A673 (cell line): ENCODE results near the gene RNF149. TPM values are rescaled to one million over a fixed set of nuclear protein-coding genes. Genes with fewer than 3 reads are reported as not detected.

Experiments
- BruUV-seq: library from RNA; stranded (reverse); fragments of 400-500 nt; replicated peaks from 2 replicates; lab custom pipeline; 2021; lab: Mats Ljungman, UMichigan
- CTCF ChIA-PET: fragments of 300-600 bp; sonication (Branson Sonifier 250); formaldehyde crosslinking; loops from one replicate; lab custom pipeline; 2022; ENCODE audit warnings: antibody characterized with exemption; lab: Charles Lee
- POLR2A ChIA-PET: fragments of 300-600 bp; sonication (Branson Sonifier 250); formaldehyde crosslinking; loops from one replicate; lab custom pipeline; 2022; ENCODE audit warnings: antibody characterized with exemption; ENCODE audit not compliant: low non-redundant PET; lab: Charles Lee
- DNase-seq: peaks from one replicate; pipeline ENCODE4 v3.0.0-alpha.2; 2015; ENCODE audit warnings: low spot score
- H3K27ac ChIP-seq: fragments of 200-600 bp; sonication (generic); 2 replicates; pipeline ENCODE4 v1.5.1; 2016; ENCODE audit warnings: mixed run types, low read depth, mild to moderate bottlenecking, mixed read lengths, antibody characterized with exemption, low read length; ENCODE audit not compliant: poor library complexity, severe bottlenecking
- H3K27me3 ChIP-seq: fragments of 200-600 bp; sonication (generic); replicated peaks from 2 replicates; pipeline ENCODE4 v1.6.1; 2017; ENCODE audit warnings: mixed run types, low read depth, mild to moderate bottlenecking, mixed read lengths, antibody characterized with exemption, low read length; ENCODE audit not compliant: insufficient read depth, poor library complexity
- H3K36me3 ChIP-seq: fragments of 200-600 bp; sonication (generic); 2 replicates; pipeline ENCODE4 v1.6.1; 2016; ENCODE audit warnings: mixed run types, mild to moderate bottlenecking, mixed read lengths, antibody characterized with exemption, low read length; ENCODE audit not compliant: insufficient read depth, poor library complexity, severe bottlenecking
- H3K4me1 ChIP-seq: fragments of 200-600 bp; sonication (generic); 2 replicates; pipeline ENCODE4 v1.6.1; 2017; ENCODE audit warnings: mixed run types, mild to moderate bottlenecking, mixed read lengths, antibody characterized with exemption, low read length; ENCODE audit not compliant: insufficient read depth, poor library complexity, severe bottlenecking
- H3K4me3 ChIP-seq: fragments of 200-600 bp; sonication (generic); 2 replicates; pipeline ENCODE4 v1.5.1; 2016; ENCODE audit warnings: low read depth, mixed run types, mild to moderate bottlenecking, mixed read lengths, low read length; ENCODE audit not compliant: poor library complexity, severe bottlenecking
- H3K9me3 ChIP-seq: fragments of 200-600 bp; sonication (generic); 2 replicates; pipeline ENCODE4 v1.6.1; 2016; ENCODE audit warnings: mixed run types, low read depth, mild to moderate bottlenecking, mixed read lengths, antibody characterized with exemption, low read length; ENCODE audit not compliant: poor library complexity, severe bottlenecking
- CTCF ChIP-seq: fragments of 300-800, 200-600 bp; sonication (generic); conservative IDR thresholded peaks from 2 replicates; pipeline ENCODE4 v1.5.1; 2017; ENCODE audit warnings: low read depth, mild to moderate bottlenecking, antibody characterized with exemption, low read length, moderate library complexity, mixed read lengths
- EZH2 ChIP-seq: fragments of 200-600 bp; sonication (generic); IDR thresholded peaks from 2 replicates; pipeline ENCODE4 v1.6.1; 2017; ENCODE audit warnings: borderline replicate concordance, low read depth, mild to moderate bottlenecking, mixed read lengths, antibody characterized with exemption, low read length; ENCODE audit not compliant: poor library complexity, severe bottlenecking
- intact Hi-C: fragments of 100-400 bp; cut with micrococcal nuclease; formaldehyde crosslinking; loops from one replicate; pipeline ENCODE4 v1.10.0; 2022; ENCODE audit not compliant: unreplicated experiment
- total RNA-seq: library from RNA; stranded (reverse); gene quantifications from 2 replicates; pipeline ENCODE4 v1.2.3, GENCODE V29; 2021

Gene RNF149
- total RNA-seq, 1 experiment from 2014 or later: 26.8 TPM

GRCh38 chr2:101311696-101312017 lies 3.2 kb upstream of the RNF149 start:
- POLR2A ChIA-PET: no interaction called here
- Histone ChIP-seq H3K4me3 (no peak overlapping the region), H3K27me3 (peaks cover 4% of the 10 kb centered on the region), H3K9me3 (no peaks in the 10 kb centered on the region), H3K36me3 (no peaks in the 10 kb centered on the region), H3K27ac (no peak overlapping the region), H3K4me1 (peaks cover 5% of the 10 kb centered on the region)
- TF ChIP-seq CTCF: no peak
- TF ChIP-seq EZH2: no peak
- intact Hi-C loops: no loop called here
- CTCF ChIA-PET: no interaction called here
- BruUV-seq: no TSS peak
- DNase-seq: no peak

GRCh38 chr2:101310834-101311695 lies 2.6 kb upstream of the RNF149 start:
- ChIA-PET POLR2A (no interaction called here), CTCF (no interaction called here)
- BruUV-seq: no TSS peak
- no peak for DNase-seq
- Histone ChIP-seq H3K36me3 (no peaks in the 10 kb centered on the region), H3K27me3 (peaks cover 4% of the 10 kb centered on the region), H3K9me3 (no peaks in the 10 kb centered on the region), H3K4me3 (no peak overlapping the region), H3K27ac (no peak overlapping the region), H3K4me1 (peaks cover 10% of the 10 kb centered on the region)
- intact Hi-C loops: no loop called here
- TF ChIP-seq CTCF (no peak), EZH2 (no peak)

- Histone ChIP-seq H3K9me3 (no peaks in the 10 kb centered on the region), H3K27me3 (no peaks in the 10 kb centered on the region), H3K36me3 (no peaks in the 10 kb centered on the region), H3K4me3 (no peak overlapping the region), H3K4me1 (peaks cover 17% of the 10 kb centered on the region), H3K27ac (no peak overlapping the region)
- TF ChIP-seq CTCF (no peak), EZH2 (no peak)
- ChIA-PET CTCF (no interaction called here), POLR2A (no interaction called here)
- no TSS peak for BruUV-seq
- intact Hi-C loops: no loop called here
- DNase-seq: no peak
Observed at GRCh38 chr2:101310090-101310833, 1.8 kb upstream of the RNF149 start.
